Ovary (tissue), 3 donors: ENCODE data around the gene PPP1R13B.

Experiments used
- EP300 ChIP-seq: sonication (generic); formaldehyde crosslinking; IDR thresholded peaks from one replicate; pipeline ENCODE4 v1.6.1; 2017; ENCODE audit warnings: antibody characterized with exemption
- POLR2A ChIP-seq: fragments of 450-650 bp; IDR thresholded peaks from one replicate; pipeline ENCODE4 v1.6.1; 2017; ENCODE audit warnings: antibody characterized with exemption, mild to moderate bottlenecking, moderate library complexity
- TF ChIP-seq, protein P1 (sequence below), 3 donors: fragments of 450-650 bp in 2 of 3; fragments of 200-600 bp in 1 of 3; IDR thresholded peaks; one replicate each; pipeline versions ENCODE4 v1.5.1 to v1.8.0; 2016 to 2022; ENCODE audit warnings: antibody characterized with exemption in 3 of 3, mild to moderate bottlenecking in 1 of 3
- donor health status: DM: no; HTN: no; CAD: no.

DNA sequence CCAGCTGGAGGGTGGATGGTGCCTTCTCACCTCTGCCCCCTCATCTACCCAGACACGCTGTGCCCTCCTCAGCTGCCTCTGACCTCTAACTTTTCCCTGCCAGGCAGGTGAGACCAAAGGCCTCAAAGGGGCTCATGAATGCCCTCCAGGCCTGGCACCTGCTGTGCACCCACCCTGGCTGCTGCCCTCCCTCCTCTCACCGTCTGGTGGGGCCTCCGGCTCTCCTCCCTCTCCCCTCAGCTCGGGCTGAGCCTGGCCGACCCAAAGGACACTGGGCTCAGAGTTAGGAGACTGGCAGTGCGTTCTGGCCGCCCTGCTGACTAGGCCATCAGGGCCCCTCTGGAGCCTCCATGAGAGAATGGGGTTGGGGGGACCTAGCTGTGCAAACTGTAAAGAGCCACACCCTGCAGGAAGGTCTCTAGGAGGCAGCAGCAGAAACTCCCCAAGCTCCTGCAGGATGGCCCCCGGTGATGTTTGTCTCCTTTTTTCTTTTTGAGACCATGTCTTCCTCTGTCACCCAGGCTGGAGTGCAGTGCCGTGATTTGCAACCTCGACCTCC lies 40.3 kb upstream of the PPP1R13B start:
- TF ChIP-seq POLR2A (no peak), EP300 (no peak)
- TF ChIP-seq, protein P1, sequence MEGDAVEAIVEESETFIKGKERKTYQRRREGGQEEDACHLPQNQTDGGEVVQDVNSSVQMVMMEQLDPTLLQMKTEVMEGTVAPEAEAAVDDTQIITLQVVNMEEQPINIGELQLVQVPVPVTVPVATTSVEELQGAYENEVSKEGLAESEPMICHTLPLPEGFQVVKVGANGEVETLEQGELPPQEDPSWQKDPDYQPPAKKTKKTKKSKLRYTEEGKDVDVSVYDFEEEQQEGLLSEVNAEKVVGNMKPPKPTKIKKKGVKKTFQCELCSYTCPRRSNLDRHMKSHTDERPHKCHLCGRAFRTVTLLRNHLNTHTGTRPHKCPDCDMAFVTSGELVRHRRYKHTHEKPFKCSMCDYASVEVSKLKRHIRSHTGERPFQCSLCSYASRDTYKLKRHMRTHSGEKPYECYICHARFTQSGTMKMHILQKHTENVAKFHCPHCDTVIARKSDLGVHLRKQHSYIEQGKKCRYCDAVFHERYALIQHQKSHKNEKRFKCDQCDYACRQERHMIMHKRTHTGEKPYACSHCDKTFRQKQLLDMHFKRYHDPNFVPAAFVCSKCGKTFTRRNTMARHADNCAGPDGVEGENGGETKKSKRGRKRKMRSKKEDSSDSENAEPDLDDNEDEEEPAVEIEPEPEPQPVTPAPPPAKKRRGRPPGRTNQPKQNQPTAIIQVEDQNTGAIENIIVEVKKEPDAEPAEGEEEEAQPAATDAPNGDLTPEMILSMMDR (IDR thresholded peaks at IDR 0.05), result no peak
